HEK293 (cell line): ENCODE measurements around the gene NECTIN1.

Experiments
- KLF9 ChIP-seq: fragments of 450-650 bp; formaldehyde crosslinking; IDR thresholded peaks from 2 replicates; pipeline ENCODE4 v1.5.1; 2016; ENCODE audit warnings: missing biosample characterization, missing genetic modification characterization, low read depth
- SETDB1 ChIP-seq: IDR thresholded peaks from one replicate; pipeline ENCODE4 v1.6.1; 2017; ENCODE audit warnings: mild to moderate bottlenecking, low read length, moderate library complexity, mixed read lengths; ENCODE audit not compliant: insufficient read length
- ZNF513 ChIP-seq: fragments of 450-650 bp; IDR thresholded peaks from 2 replicates; pipeline ENCODE4 v1.5.1; 2018; ENCODE audit warnings: missing biosample characterization, missing genetic modification characterization
- ZNF561 ChIP-seq: fragments of 450-650 bp; IDR thresholded peaks from 2 replicates; pipeline ENCODE4 v1.5.1; 2018; ENCODE audit warnings: missing biosample characterization, missing genetic modification characterization, borderline replicate concordance
- TF ChIP-seq, protein P1 (sequence below): IDR thresholded peaks from 2 replicates; pipeline ENCODE4 v1.6.1; 2011; ENCODE audit warnings: mild to moderate bottlenecking, low read depth, low read length, borderline replicate concordance
- TF ChIP-seq, protein P2 (sequence below): fragments of 450-650 bp; formaldehyde crosslinking; IDR thresholded peaks from 2 replicates; pipeline ENCODE4 v1.5.1; 2016; ENCODE audit warnings: missing biosample characterization, missing genetic modification characterization

DNA sequence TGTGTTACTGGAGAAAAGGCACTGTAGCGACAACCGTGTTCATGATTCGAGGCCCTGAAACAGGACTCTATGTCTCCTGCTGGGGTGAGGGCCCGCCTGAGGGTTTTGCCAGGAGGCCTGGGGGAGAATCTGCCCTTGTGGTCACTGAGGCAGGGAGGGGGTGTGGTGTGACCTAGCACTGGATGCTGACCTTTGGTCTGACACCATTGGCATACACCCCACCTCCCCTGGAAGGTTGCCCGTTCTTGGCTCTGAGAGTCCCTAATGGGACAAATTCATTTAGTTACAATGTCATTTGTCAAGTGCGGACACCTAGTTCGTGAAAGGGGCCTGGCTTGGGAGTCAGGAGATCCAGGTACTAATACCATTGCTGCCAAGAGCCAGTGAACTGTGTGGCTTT lies 29.0 kb downstream of the NECTIN1 start:
- TF ChIP-seq, protein P1, sequence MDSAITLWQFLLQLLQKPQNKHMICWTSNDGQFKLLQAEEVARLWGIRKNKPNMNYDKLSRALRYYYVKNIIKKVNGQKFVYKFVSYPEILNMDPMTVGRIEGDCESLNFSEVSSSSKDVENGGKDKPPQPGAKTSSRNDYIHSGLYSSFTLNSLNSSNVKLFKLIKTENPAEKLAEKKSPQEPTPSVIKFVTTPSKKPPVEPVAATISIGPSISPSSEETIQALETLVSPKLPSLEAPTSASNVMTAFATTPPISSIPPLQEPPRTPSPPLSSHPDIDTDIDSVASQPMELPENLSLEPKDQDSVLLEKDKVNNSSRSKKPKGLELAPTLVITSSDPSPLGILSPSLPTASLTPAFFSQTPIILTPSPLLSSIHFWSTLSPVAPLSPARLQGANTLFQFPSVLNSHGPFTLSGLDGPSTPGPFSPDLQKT, result no peak
- TF ChIP-seq ZNF513 (no peak), KLF9 (tag by site-specific recombination) (no peak), SETDB1 (no peak), ZNF561 (tag by site-specific recombination) (no peak)
- TF ChIP-seq, protein P2, sequence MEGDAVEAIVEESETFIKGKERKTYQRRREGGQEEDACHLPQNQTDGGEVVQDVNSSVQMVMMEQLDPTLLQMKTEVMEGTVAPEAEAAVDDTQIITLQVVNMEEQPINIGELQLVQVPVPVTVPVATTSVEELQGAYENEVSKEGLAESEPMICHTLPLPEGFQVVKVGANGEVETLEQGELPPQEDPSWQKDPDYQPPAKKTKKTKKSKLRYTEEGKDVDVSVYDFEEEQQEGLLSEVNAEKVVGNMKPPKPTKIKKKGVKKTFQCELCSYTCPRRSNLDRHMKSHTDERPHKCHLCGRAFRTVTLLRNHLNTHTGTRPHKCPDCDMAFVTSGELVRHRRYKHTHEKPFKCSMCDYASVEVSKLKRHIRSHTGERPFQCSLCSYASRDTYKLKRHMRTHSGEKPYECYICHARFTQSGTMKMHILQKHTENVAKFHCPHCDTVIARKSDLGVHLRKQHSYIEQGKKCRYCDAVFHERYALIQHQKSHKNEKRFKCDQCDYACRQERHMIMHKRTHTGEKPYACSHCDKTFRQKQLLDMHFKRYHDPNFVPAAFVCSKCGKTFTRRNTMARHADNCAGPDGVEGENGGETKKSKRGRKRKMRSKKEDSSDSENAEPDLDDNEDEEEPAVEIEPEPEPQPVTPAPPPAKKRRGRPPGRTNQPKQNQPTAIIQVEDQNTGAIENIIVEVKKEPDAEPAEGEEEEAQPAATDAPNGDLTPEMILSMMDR, result no peak
